Uterus (tissue), 2 donors: ENCODE measurements around the gene DPP10.

Experiments
- POLR2A ChIP-seq, 2 donors: fragments of 450-650 bp; IDR thresholded peaks; one replicate each; pipeline ENCODE4 v1.6.1; 2016; ENCODE audit warnings: antibody characterized with exemption in 2 of 2, mild to moderate bottlenecking in 1 of 2, moderate library complexity in 1 of 2
- TF ChIP-seq, protein P1 (sequence below), 4 experiments: fragments of 200-600 bp in 2 of 4; fragments of 450-650 bp in 2 of 4; sonication (generic) in 2 of 4; IDR thresholded peaks; one replicate each; pipeline ENCODE4 v1.5.1; 2016 to 2019; ENCODE audit warnings: antibody characterized with exemption in 4 of 4, mild to moderate bottlenecking in 2 of 4, moderate library complexity in 1 of 4

DNA sequence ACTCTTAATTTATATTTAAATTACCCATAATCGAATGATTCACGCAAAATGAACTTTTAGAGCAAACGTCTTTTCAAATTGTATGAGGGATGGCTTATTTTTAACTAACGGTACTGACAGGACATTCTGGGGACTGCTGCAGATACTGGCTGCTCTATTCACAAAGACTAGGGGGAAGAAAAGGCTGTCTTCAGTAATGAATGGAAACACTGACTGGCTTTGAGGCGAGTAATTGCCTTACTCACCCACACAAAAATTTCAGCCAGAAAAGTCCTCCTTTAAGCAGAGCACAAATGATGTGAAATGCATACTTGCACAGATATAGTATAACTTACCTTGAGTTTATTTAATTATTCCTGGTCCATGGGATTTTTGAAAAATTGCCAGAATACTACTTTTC, 852.6 kb downstream of the DPP10 start:
- TF ChIP-seq, protein P1, sequence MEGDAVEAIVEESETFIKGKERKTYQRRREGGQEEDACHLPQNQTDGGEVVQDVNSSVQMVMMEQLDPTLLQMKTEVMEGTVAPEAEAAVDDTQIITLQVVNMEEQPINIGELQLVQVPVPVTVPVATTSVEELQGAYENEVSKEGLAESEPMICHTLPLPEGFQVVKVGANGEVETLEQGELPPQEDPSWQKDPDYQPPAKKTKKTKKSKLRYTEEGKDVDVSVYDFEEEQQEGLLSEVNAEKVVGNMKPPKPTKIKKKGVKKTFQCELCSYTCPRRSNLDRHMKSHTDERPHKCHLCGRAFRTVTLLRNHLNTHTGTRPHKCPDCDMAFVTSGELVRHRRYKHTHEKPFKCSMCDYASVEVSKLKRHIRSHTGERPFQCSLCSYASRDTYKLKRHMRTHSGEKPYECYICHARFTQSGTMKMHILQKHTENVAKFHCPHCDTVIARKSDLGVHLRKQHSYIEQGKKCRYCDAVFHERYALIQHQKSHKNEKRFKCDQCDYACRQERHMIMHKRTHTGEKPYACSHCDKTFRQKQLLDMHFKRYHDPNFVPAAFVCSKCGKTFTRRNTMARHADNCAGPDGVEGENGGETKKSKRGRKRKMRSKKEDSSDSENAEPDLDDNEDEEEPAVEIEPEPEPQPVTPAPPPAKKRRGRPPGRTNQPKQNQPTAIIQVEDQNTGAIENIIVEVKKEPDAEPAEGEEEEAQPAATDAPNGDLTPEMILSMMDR (IDR thresholded peaks at IDR 0.05), result no peak
- no peak for TF ChIP-seq POLR2A (IDR thresholded peaks at IDR 0.05)
